GM04503 (cell line): ENCODE data around the gene EYS.
"Not testable (repeated sequence)": the region's sequence is repeated elsewhere in the genome, so short reads cannot be mapped to it uniquely, and the experiment has no call there.

ENCODE experiments used
- DNase-seq: peaks from one replicate; pipeline ENCODE4 v3.0.0-alpha.2; 2012; ENCODE audit warnings: low read depth

EYS gene

GRCh38 chr6:65088575-65088974 is 618.5 kb downstream of the EYS start:
- DNase-seq: no peak

- DNase-seq: no peak
Observed at GRCh38 chr6:65081756-65082155, 625.3 kb downstream of the EYS start.

GRCh38 chr6:65075705-65076230 is 631.3 kb downstream of the EYS start:
- no peak for DNase-seq

GRCh38 chr6:65072500-65072899 is 634.5 kb downstream of the EYS start:
- no peak for DNase-seq

- no peak for DNase-seq
Observed at GRCh38 chr6:65071480-65071879, 635.5 kb downstream of the EYS start.

- no peak for DNase-seq
Observed at GRCh38 chr6:65064844-65065243, 642.2 kb downstream of the EYS start.

GRCh38 chr6:65059568-65059967 is 647.5 kb downstream of the EYS start:
- DNase-seq: no peak

- DNase-seq: no peak
Observed at GRCh38 chr6:65055545-65055944, 651.5 kb downstream of the EYS start.

- DNase-seq: no peak
Observed at GRCh38 chr6:65052626-65053025, 654.4 kb downstream of the EYS start.

- DNase-seq: no peak
Observed at GRCh38 chr6:65045801-65046200, 661.2 kb downstream of the EYS start.

GRCh38 chr6:65014006-65014405 is 693.0 kb downstream of the EYS start:
- no peak for DNase-seq

- no peak for DNase-seq
Observed at GRCh38 chr6:65006788-65007187, 700.2 kb downstream of the EYS start.

GRCh38 chr6:65004283-65004682 is 702.7 kb downstream of the EYS start:
- DNase-seq: no peak

- DNase-seq: not testable (repeated sequence)
Observed at GRCh38 chr6:65002882-65003281, 704.1 kb downstream of the EYS start.

- DNase-seq: no peak
Observed at GRCh38 chr6:65000815-65001214, 706.2 kb downstream of the EYS start.

- DNase-seq: no peak
Observed at GRCh38 chr6:64998204-64998603, 708.8 kb downstream of the EYS start.

GRCh38 chr6:64996301-64996700 is 710.7 kb downstream of the EYS start:
- DNase-seq: no peak

GRCh38 chr6:64990652-64991304 is 716.2 kb downstream of the EYS start:
- no peak for DNase-seq

- DNase-seq: no peak
Observed at GRCh38 chr6:64988148-64988547, 718.9 kb downstream of the EYS start.

GRCh38 chr6:64987066-64987465 is 720.0 kb downstream of the EYS start:
- DNase-seq: no peak

- DNase-seq: no peak
Observed at GRCh38 chr6:64985726-64986125, 721.3 kb downstream of the EYS start.

GRCh38 chr6:64984948-64985347 is 722.1 kb downstream of the EYS start:
- no peak for DNase-seq

- DNase-seq: no peak
Observed at GRCh38 chr6:64983089-64983488, 723.9 kb downstream of the EYS start.

- DNase-seq: no peak
Observed at GRCh38 chr6:64973142-64973541, 733.9 kb downstream of the EYS start.
